T-helper 1 cell treated with Interleukin-12 subunit alpha and Interleukin-12 subunit beta and Interleukin-4 antibody, amounts not matched to agents 30 μg/mL and 1 μg/mL, for 36 hours (primary cell): ENCODE results near the gene CALB2.

ENCODE experiments used
- H3K27ac Mint-ChIP-seq: one replicate; pipeline ENCODE4 v1.8.0; 2021; ENCODE audit warnings: mild to moderate bottlenecking, mixed read lengths
- H3K27me3 Mint-ChIP-seq: one replicate; pipeline ENCODE4 v1.8.0; 2021; ENCODE audit warnings: low read depth, mixed read lengths
- H3K36me3 Mint-ChIP-seq: one replicate; pipeline ENCODE4 v1.8.0; 2021; ENCODE audit warnings: low read depth, mixed read lengths
- H3K4me1 Mint-ChIP-seq: one replicate; pipeline ENCODE4 v1.8.0; 2021; ENCODE audit warnings: low read depth, mixed read lengths
- H3K4me3 Mint-ChIP-seq: one replicate; pipeline ENCODE4 v1.8.0; 2021; ENCODE audit warnings: mild to moderate bottlenecking, moderate library complexity, mixed read lengths
- H3K9me3 Mint-ChIP-seq: one replicate; pipeline ENCODE4 v1.8.0; 2021; ENCODE audit warnings: mixed read lengths

CALB2 gene

GRCh38 chr16:71396594-71396993, 38.1 kb downstream of the CALB2 start:
- H3K4me1 Mint-ChIP-seq = peaks cover 3% of the 10 kb centered on the region
- no peak overlapping the region for H3K27ac Mint-ChIP-seq
- H3K27me3 Mint-ChIP-seq = no peaks in the 10 kb centered on the region
- no peaks in the 10 kb centered on the region for H3K36me3 Mint-ChIP-seq
- no peak overlapping the region for H3K4me3 Mint-ChIP-seq
- H3K9me3 Mint-ChIP-seq = no peaks in the 10 kb centered on the region

DNA sequence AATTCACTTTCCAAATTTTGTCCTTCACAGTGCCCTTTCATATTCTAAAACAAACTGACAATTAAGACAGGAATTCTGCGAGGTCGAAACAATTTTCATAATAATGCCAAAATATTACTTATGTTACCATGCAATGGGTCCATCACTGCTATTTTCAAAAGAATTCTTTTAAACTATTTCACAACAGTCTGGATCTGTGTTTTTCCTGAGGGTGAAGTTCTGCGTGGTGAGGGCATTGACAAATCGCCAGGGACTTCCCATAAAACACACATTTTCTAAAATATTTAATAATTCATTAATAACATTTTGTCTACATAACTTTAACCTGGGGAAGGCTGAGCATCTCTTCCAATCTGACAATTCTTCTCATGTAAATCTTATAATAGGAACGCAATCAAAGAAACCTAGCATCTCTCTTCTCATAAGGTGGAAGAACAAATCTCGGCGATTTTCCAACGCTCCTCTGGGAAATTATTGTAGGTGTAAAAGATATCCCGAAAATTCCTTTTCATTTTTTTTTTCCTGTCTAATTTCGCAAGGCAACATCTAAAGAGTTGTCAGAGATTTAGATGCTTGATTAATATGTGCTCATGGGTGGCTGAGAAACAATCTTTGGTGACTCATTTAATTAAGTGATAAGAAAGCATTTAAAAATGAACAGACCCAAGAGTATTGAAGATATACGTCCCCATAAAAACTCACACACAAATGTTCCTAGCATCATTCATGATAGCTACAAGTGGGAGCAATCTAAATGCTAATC, 41.5 kb downstream of the CALB2 start:
- Mint-ChIP-seq H3K9me3 (no peaks in the 10 kb centered on the region), H3K4me3 (no peak overlapping the region), H3K27ac (no peak overlapping the region), H3K27me3 (no peaks in the 10 kb centered on the region), H3K4me1 (peaks cover 3% of the 10 kb centered on the region), H3K36me3 (no peaks in the 10 kb centered on the region)

- H3K27ac Mint-ChIP-seq = no peak overlapping the region
- no peaks in the 10 kb centered on the region for H3K27me3 Mint-ChIP-seq
- no peak overlapping the region for H3K4me3 Mint-ChIP-seq
- no peaks in the 10 kb centered on the region for H3K9me3 Mint-ChIP-seq
- no peaks in the 10 kb centered on the region for H3K36me3 Mint-ChIP-seq
- H3K4me1 Mint-ChIP-seq = peaks cover 3% of the 10 kb centered on the region
Observed at GRCh38 chr16:71402007-71402406, 43.5 kb downstream of the CALB2 start.

- H3K27ac Mint-ChIP-seq = no peak overlapping the region
- no peaks in the 10 kb centered on the region for H3K36me3 Mint-ChIP-seq
- no peaks in the 10 kb centered on the region for H3K27me3 Mint-ChIP-seq
- H3K4me3 Mint-ChIP-seq = no peak overlapping the region
- H3K4me1 Mint-ChIP-seq = peaks cover 3% of the 10 kb centered on the region
- no peaks in the 10 kb centered on the region for H3K9me3 Mint-ChIP-seq
Observed at GRCh38 chr16:71402674-71403073, 44.2 kb downstream of the CALB2 start.

DNA sequence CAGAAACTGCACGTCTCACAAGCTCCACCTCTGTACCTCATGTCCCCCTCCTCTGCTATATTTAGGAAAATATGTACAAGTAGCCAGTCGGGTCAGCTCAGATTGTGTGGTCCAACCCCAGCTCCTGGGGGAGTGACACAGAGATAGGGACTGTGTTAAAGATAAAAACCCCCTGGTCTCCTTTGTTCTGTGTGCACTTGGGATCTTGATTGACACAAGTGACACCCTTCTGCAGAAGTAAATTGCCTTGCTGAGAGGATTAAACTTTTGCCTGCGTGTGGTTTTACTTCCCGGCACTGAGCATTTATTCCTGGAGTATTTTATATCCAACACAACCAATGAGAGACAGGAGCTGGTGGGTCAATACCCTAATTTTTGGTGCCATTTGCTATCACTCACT, 45.8 kb downstream of the CALB2 start:
- H3K9me3 Mint-ChIP-seq = no peaks in the 10 kb centered on the region
- no peak overlapping the region for H3K4me3 Mint-ChIP-seq
- H3K36me3 Mint-ChIP-seq = no peaks in the 10 kb centered on the region
- H3K27ac Mint-ChIP-seq = no peak overlapping the region
- peaks cover 7% of the 10 kb centered on the region for H3K27me3 Mint-ChIP-seq
- peaks cover 9% of the 10 kb centered on the region for H3K4me1 Mint-ChIP-seq

- no peak overlapping the region for H3K27ac Mint-ChIP-seq
- H3K4me1 Mint-ChIP-seq = peaks cover 6% of the 10 kb centered on the region
- H3K27me3 Mint-ChIP-seq = peaks cover 7% of the 10 kb centered on the region
- no peaks in the 10 kb centered on the region for H3K36me3 Mint-ChIP-seq
- H3K4me3 Mint-ChIP-seq = no peak overlapping the region
- no peaks in the 10 kb centered on the region for H3K9me3 Mint-ChIP-seq
Observed at GRCh38 chr16:71406316-71406715, 47.8 kb downstream of the CALB2 start.

DNA sequence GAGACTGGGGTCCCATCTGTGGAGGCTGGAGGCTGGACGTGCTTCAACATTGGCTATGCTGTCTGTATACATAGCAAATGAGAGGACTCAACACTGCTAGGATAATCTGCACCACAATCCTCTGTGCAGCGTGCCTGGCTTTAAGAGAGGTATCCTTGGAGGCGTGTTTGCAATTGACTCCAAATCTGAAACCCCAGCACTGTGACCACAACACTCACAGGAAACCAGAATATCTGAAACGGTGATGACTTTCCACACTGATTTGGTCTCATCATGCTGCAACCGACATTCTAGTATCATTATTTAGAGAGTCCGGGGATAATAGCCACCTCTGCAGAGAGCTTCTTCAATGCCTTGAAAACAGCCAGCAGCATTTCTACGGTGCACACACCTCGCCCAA, 48.2 kb downstream of the CALB2 start:
- Mint-ChIP-seq H3K27me3 (peaks cover 7% of the 10 kb centered on the region), H3K4me3 (no peak overlapping the region), H3K36me3 (no peaks in the 10 kb centered on the region), H3K27ac (no peak overlapping the region), H3K4me1 (peaks cover 6% of the 10 kb centered on the region), H3K9me3 (no peaks in the 10 kb centered on the region)

DNA sequence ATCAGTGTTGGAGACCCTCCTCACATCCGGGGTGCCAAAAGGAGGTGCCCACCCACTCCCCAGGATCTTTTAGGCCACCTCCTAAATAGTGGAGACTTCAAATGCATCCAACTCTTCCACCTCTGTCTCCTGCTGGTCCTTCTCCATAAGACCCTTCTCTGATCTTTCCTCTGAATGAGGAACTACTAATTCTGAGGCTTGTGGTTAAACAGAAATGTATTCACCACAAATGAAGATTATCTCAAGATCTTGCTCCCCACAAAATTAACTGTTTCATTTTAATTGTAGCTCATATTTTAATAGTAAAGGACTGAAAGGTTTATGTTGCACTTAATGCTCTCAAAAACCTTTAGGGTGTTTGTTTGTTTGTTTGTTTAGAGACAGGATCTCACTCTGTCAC, 49.2 kb downstream of the CALB2 start:
- Mint-ChIP-seq H3K9me3 (no peaks in the 10 kb centered on the region), H3K27me3 (peaks cover 7% of the 10 kb centered on the region), H3K36me3 (no peaks in the 10 kb centered on the region), H3K27ac (no peak overlapping the region), H3K4me3 (no peak overlapping the region), H3K4me1 (peaks cover 7% of the 10 kb centered on the region)

DNA sequence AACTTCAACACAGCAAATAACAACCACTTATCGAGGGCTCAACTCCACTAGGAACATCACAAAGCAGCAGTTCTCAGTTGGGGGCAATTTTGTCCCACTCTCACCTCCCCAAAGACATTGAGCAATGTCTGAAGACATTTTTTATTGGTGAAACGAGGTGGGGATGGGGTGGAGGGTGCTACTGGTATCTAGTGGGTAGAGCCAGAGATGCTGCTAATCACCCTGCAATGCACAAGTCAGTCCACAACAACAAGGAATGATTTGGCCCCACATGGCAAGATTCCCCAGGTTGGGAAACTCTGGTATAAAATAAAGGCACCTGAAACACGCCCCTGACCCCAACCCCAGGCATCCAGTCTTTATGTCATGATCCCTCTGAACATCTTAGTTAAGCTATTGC, 50.0 kb downstream of the CALB2 start:
- Mint-ChIP-seq H3K36me3 (no peaks in the 10 kb centered on the region), H3K27ac (no peak overlapping the region), H3K4me3 (no peak overlapping the region), H3K4me1 (peaks cover 9% of the 10 kb centered on the region), H3K27me3 (peaks cover 7% of the 10 kb centered on the region), H3K9me3 (no peaks in the 10 kb centered on the region)

- peaks cover 7% of the 10 kb centered on the region for H3K27me3 Mint-ChIP-seq
- H3K36me3 Mint-ChIP-seq = no peaks in the 10 kb centered on the region
- no peak overlapping the region for H3K4me3 Mint-ChIP-seq
- peaks cover 9% of the 10 kb centered on the region for H3K4me1 Mint-ChIP-seq
- no peak overlapping the region for H3K27ac Mint-ChIP-seq
- no peaks in the 10 kb centered on the region for H3K9me3 Mint-ChIP-seq
Observed at GRCh38 chr16:71409011-71409775, 50.7 kb downstream of the CALB2 start.

DNA sequence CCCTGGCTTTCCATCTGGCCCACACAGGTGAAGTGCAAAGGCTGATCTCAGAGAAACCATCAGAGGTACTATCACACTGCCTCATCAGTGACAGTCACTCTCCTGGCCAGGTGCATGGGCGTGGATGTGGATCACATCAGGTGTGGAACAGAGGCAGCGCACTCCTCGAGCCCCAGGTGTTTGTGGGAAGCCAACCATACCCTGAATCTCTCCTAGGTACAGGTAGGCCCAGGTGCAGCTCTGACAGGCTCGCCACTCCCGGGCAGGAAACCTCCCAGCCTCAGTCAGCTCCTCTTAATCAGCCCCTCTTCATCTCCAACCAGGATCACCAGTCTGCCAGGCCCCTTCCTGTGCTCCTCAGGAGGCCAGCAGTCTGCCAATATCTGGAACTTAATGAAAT, 51.6 kb downstream of the CALB2 start:
- Mint-ChIP-seq H3K4me3 (no peak overlapping the region), H3K9me3 (no peaks in the 10 kb centered on the region), H3K27me3 (peaks cover 7% of the 10 kb centered on the region), H3K27ac (no peak overlapping the region), H3K36me3 (no peaks in the 10 kb centered on the region), H3K4me1 (peaks cover 9% of the 10 kb centered on the region)

DNA sequence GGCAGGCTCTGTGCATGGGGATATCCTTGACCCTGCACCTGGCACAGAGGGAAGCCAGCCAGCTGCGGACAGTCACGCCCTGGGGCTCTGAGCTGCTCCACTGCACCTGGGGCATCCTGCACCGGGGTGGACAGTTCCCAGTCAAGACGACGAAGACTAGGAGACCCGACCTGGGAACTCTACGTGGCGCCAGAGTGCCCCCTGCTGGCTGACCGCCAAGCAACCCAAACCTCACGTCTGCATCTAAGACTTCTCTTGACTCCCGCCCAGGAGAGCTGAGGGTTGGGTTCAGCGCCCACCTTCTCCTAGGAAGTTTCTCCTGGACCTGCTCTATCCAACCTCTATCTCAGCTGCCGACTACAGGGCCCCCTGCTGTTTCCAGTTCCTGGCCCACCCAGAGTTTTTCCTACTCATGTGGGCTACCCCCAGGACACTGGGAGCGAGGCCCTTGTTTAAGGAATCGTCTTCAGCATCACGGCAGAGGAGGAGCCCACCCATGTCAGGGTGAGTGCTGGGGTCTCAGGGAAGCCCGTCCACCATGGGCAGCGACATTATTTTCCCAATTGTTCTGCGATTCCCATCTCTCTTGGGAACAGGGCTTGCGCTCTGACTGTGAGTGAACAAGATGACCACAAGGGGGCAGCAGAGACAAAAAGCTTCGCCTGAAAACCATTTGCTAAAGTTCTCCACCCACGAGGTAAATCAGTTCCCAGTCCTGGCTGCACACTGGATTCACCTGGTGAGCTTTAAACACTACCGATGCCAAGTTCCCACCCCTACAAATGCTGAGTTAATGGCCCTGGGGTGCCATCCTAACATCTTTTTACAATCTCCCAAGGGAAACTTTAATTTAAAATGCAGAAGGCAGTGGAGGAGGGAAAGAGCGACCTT, 54.0 kb downstream of the CALB2 start:
- no peak overlapping the region for H3K27ac Mint-ChIP-seq
- no peaks in the 10 kb centered on the region for H3K36me3 Mint-ChIP-seq
- no peaks in the 10 kb centered on the region for H3K9me3 Mint-ChIP-seq
- H3K4me3 Mint-ChIP-seq = no peak overlapping the region
- H3K27me3 Mint-ChIP-seq = peaks cover 12% of the 10 kb centered on the region
- peaks cover 9% of the 10 kb centered on the region for H3K4me1 Mint-ChIP-seq

- H3K27me3 Mint-ChIP-seq = peaks cover 9% of the 10 kb centered on the region
- no peak overlapping the region for H3K4me3 Mint-ChIP-seq
- H3K4me1 Mint-ChIP-seq = peaks cover 5% of the 10 kb centered on the region
- H3K36me3 Mint-ChIP-seq = no peaks in the 10 kb centered on the region
- no peaks in the 10 kb centered on the region for H3K9me3 Mint-ChIP-seq
- no peak overlapping the region for H3K27ac Mint-ChIP-seq
Observed at GRCh38 chr16:71413341-71413740, 54.8 kb downstream of the CALB2 start.

- peaks cover 10% of the 10 kb centered on the region for H3K27me3 Mint-ChIP-seq
- no peaks in the 10 kb centered on the region for H3K9me3 Mint-ChIP-seq
- H3K4me3 Mint-ChIP-seq = no peak overlapping the region
- H3K4me1 Mint-ChIP-seq = peaks cover 4% of the 10 kb centered on the region
- H3K27ac Mint-ChIP-seq = no peak overlapping the region
- H3K36me3 Mint-ChIP-seq = no peaks in the 10 kb centered on the region
Observed at GRCh38 chr16:71414038-71414437, 55.5 kb downstream of the CALB2 start.
